GM12892 (cell line): Measurements from ENCODE around the gene PRSS21.

Source experiments
- POLR2A ChIP-seq: IDR thresholded peaks from 2 replicates; pipeline ENCODE4 v1.6.1; 2011; ENCODE audit warnings: low read depth, low read length, control low read depth
- POLR2AphosphoS5 ChIP-seq: IDR thresholded peaks from 2 replicates; pipeline ENCODE4 v1.6.1; 2011; ENCODE audit warnings: low read depth, low read length, control low read depth
- TAF1 ChIP-seq: IDR thresholded peaks from 2 replicates; pipeline ENCODE4 v1.6.1; 2011; ENCODE audit warnings: low read depth, mild to moderate bottlenecking, control low read depth, low read length, borderline replicate concordance

DNA sequence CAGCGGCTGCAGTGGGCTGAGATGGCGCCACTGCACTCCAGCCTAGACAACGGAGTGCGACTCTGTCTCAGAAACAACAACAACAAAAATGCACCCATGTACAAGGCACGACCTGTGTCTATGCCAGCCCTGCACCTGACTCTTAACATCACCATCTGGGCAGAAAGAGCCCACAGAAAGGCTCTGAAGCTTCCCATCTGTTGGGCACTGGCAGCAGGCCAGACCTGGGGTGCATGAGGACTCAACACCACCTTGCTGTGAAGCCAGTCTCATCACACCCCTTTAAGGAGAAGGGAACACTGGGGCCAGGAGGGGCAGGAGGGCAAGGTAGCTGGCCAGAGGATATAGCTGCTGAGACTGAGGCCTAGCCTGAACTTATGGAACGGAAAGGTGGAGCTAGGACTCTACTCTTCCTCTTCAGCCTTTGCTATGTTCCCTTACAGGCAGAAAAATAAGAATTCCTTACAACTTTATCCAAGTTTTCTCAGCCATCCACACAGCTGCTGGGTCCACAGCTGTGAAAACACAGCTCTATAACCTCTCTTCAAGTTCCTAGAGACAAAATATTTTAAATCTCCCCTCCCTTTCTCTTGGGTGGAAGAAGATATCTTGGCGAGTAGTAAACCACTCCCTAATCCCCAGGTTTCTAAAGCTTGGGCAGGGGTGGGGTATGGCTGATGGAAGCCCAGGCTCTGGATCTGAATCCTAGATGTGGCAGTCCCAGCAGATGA lies 42.7 kb upstream of the PRSS21 start:
- TF ChIP-seq POLR2A (no peak), POLR2AphosphoS5 (no peak), TAF1 (no peak)
